Ishikawa (cell line): Measurements from ENCODE around the gene SETD1B.

Source experiments
- CEBPB ChIP-seq: IDR thresholded peaks from 2 replicates; pipeline ENCODE4 v1.6.1; 2012
- CREB1 ChIP-seq: IDR thresholded peaks from 2 replicates; pipeline ENCODE4 v1.6.1; 2012; ENCODE audit warnings: low read depth
- EP300 ChIP-seq: IDR thresholded peaks from 2 replicates; pipeline ENCODE4 v1.6.1; 2012; ENCODE audit warnings: borderline replicate concordance
- FOXM1 ChIP-seq: IDR thresholded peaks from 2 replicates; pipeline ENCODE4 v1.6.1; 2012; ENCODE audit warnings: low read depth, borderline replicate concordance
- MAX ChIP-seq: IDR thresholded peaks from 2 replicates; pipeline ENCODE4 v1.6.1; 2012
- YY1 ChIP-seq: IDR thresholded peaks from 2 replicates; pipeline ENCODE4 v1.6.1; 2012; ENCODE audit warnings: low read depth
- ZBTB7A ChIP-seq: IDR thresholded peaks from 2 replicates; pipeline ENCODE4 v1.6.1; 2012; ENCODE audit warnings: low read depth

- TF ChIP-seq CEBPB, result no peak
- no peak for TF ChIP-seq FOXM1
- no peak for TF ChIP-seq ZBTB7A
- TF ChIP-seq YY1, result no peak
- no peak for TF ChIP-seq MAX
- no peak for TF ChIP-seq EP300
- no peak for TF ChIP-seq CREB1
Measured at GRCh38 chr12:121789800-121790728, 13.7 kb upstream of the SETD1B start.
